HG03097 (cell line): ENCODE measurements around the gene PSMD10.

ENCODE experiments used
- ATAC-seq: cut with Tn5 transposase; IDR thresholded peaks from one replicate; pipeline ENCODE4 v1.9.1; 2021; ENCODE audit not compliant: unreplicated experiment, low FRiP score

The PSMD10 gene

GRCh38 chrX:108081110-108081509 is 10.2 kb downstream of the PSMD10 start:
- ATAC-seq: no peak

- ATAC-seq: no peak
Measured at GRCh38 chrX:108072746-108073145, 18.6 kb downstream of the PSMD10 start.

DNA sequence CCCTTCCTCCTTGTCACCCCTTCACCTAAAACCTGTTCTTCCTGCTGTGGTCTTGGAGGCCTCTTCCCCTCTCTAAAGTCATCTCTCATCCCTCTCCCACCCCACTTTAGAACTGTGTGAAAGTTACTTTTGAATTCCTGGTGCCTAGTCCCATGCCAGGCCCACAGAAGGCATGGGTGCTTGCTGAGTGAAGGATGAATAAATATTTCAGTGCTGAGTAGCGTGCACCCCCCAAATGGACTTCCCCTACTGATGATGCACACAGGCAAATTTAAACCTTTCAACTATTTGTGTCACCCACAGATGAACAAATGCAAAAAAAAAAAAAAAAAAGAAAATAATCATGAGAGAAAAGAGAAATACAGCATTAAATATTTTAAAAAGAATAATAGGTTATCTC is 19.8 kb downstream of the PSMD10 start:
- no peak for ATAC-seq

- ATAC-seq: no peak
Measured at GRCh38 chrX:108070891-108071290, 20.5 kb downstream of the PSMD10 start.

DNA sequence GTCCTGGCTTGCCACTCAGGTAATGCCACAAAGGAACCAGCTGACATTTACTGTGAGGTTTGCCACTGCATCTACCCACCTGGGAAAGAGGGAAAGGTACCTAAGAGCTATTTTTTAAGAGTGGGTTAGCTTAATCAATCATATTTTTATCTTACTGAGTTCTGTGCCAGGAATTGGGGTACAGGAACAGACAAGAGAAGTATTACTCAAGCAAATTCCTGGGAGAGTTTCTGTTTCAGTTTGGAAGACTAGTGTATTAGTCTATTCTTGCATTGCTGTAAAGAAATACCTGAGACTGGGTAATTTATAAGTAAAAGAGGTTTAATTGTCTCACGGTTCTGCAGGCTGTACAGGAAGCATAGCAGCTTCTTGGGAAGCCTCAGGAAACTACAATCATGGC is 23.2 kb downstream of the PSMD10 start:
- ATAC-seq: no peak

GRCh38 chrX:108064613-108065012 is 26.7 kb downstream of the PSMD10 start:
- ATAC-seq: no peak

DNA sequence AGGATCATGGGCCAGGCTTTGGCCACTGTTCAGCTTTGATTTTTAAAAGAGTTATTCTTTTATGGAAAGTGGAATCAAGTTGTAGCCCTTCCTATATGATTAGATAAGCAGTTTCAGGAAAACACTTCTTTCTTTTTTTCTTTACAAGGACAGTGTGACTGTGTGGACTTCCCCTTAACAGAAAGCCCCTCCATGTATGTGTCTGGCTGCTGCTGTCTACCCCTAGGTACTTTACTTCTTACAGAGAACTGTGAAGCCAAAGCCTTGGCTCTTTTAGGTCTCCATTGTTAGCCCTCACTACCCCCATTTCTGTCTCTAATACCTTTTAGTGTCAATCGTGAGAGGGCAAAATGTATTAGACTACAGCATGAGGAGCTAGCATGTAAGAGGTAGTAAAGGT is 27.3 kb downstream of the PSMD10 start:
- no peak for ATAC-seq

DNA sequence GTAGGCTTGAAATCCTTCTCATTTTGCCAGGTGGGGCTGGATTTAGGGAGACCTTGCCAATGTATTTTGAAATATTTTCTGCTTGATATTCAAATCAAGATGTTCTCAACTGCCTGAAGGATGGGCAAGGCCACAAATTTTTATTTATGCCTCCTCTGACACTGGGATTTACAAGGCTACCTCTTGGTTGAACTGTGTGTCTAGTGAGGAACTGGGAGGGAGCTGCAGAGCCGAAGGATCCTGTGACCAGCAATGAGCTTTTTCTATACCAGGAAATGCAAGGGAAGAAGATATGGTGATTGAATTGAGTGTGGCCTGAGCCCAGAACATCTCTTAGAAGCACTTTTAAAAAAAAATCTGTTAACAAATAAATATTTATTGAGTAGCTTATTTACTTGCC is 31.5 kb downstream of the PSMD10 start:
- no peak for ATAC-seq

- no peak for ATAC-seq
Measured at GRCh38 chrX:108055546-108055945, 35.8 kb downstream of the PSMD10 start.

DNA sequence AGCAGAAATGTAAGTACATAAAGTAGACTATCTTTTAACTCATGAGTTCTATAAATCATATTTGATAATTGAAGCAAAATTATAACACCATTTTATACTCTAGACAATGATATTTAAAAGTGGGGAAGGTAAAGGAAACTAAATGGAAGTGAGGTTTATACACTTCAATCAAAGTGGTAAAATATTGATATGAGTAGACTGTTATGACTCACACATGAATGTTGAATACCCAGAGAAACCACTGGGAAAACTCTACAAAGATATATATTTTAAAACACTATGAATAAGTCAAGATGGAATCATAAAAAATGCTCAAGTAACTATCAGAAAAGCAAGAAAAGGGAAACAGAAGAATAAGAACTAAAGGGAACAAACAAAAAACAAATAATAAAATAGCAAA is 38.1 kb downstream of the PSMD10 start:
- no peak for ATAC-seq

DNA sequence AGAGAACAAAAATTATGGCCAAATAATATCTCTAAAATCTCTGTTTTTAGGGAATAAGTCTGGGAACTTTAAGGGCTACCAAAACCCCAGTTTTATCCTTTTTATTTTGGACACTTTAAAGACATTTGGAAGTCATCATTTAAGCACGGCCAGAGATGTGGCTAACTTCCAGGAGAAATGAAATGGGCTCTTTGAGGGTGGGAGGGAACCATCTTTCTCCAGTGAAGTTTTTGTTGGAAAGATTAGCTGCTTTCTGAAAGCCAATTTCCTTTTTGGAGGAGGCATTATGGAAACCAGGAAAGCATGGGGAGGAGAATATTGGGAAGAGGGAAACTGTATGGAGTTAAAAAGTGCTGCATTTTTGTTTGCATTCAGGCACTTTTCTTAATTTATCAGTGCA is 41.7 kb downstream of the PSMD10 start:
- ATAC-seq: no peak

GRCh38 chrX:108044554-108045256 is 46.6 kb downstream of the PSMD10 start, which contains the start of gene VSIG1:
Gene VSIG1, plus strand, starts transcription at chrX:108045065. Its CDS starts 66 bp downstream, at chrX:108045131.
- no peak for ATAC-seq

- no peak for ATAC-seq
Measured at GRCh38 chrX:108036298-108036973, 54.9 kb downstream of the PSMD10 start.

- ATAC-seq: no peak
Measured at GRCh38 chrX:108034725-108035124, 56.6 kb downstream of the PSMD10 start.
